ENCODE results near the gene NR1H2.
A peak's percentile ranks its signal among the peaks of the same experiment; 100 is the strongest.

The NR1H2 gene

GRCh38 chr19:50414864-50415660 lies 38.8 kb downstream of the NR1H2 start:
- peak; percentile 96 for TF ChIP-seq CTCF (IDR thresholded peaks at IDR 0.05; ENCODE audit: extremely low read depth, insufficient read depth, missing control alignments)
- DNase-seq (ENCODE audit: low spot score) = peak; percentile 93

GRCh38 chr19:50415661-50416033 lies 39.4 kb downstream of the NR1H2 start:
- in situ Hi-C loops (cut with MboI; ENCODE audit: low pct_unique_long_range_greater_than_20kb, low sequenced_read_pairs, unreplicated experiment) = no loop called here
- TF ChIP-seq CTCF (IDR thresholded peaks at IDR 0.05; ENCODE audit: extremely low read depth, insufficient read depth, missing control alignments) = no peak
- peak; percentile 96 for DNase-seq (ENCODE audit: low spot score)

More at GRCh38 chr19:50414864-50415660, 38.8 kb downstream of the NR1H2 start:
- in situ Hi-C loops (cut with MboI; ENCODE audit: low pct_unique_long_range_greater_than_20kb, low sequenced_read_pairs, unreplicated experiment) = no loop called here

- DNase-seq (ENCODE audit: low spot score) = no peak
- TF ChIP-seq CTCF (IDR thresholded peaks at IDR 0.05; ENCODE audit: extremely low read depth, insufficient read depth, missing control alignments) = no peak
- in situ Hi-C loops (cut with MboI; ENCODE audit: low pct_unique_long_range_greater_than_20kb, low sequenced_read_pairs, unreplicated experiment) = no loop called here
These were observed 40.0 kb downstream of the NR1H2 start for GRCh38 chr19:50416034-50416977.

GRCh38 chr19:50417111-50418081 lies 41.1 kb downstream of the NR1H2 start:
- in situ Hi-C loops (cut with MboI; ENCODE audit: low pct_unique_long_range_greater_than_20kb, low sequenced_read_pairs, unreplicated experiment) = no loop called here
- DNase-seq (ENCODE audit: low spot score) = no peak
- TF ChIP-seq CTCF (IDR thresholded peaks at IDR 0.05; ENCODE audit: extremely low read depth, insufficient read depth, missing control alignments) = no peak

GRCh38 chr19:50418176-50419021 lies 42.1 kb downstream of the NR1H2 start, which contains the start of gene SPIB:
TSS of gene SPIB (plus strand) at chr19:50418938. CDS start at chr19:50418963, 25 bp downstream.
- TF ChIP-seq CTCF (IDR thresholded peaks at IDR 0.05; ENCODE audit: extremely low read depth, insufficient read depth, missing control alignments) = no peak
- in situ Hi-C loops (cut with MboI; ENCODE audit: low pct_unique_long_range_greater_than_20kb, low sequenced_read_pairs, unreplicated experiment) = no loop called here
- DNase-seq (ENCODE audit: low spot score) = peak; percentile 74

All from GM13977 (cell line).